Lower leg skin (tissue), 4 donors: ENCODE data around the gene UBA1. TPM values are rescaled to one million over a fixed set of nuclear protein-coding genes. Genes with fewer than 3 reads are reported as not detected.

Experiments used
- DNase-seq, 2 donors: peaks; one replicate each; pipeline ENCODE4 v3.0.0-alpha.2; 2019; ENCODE audit warnings: low spot score in 2 of 2
- H3K4me3 ChIP-seq: fragments of 200-600 bp; sonication (generic); 2 replicates; pipeline ENCODE4 v1.5.1; 2017; ENCODE audit warnings: mild to moderate bottlenecking, low read depth; ENCODE audit not compliant: poor library complexity, severe bottlenecking
- CTCF ChIP-seq, 3 donors: fragments of 450-650 bp; IDR thresholded peaks; one replicate each; pipeline ENCODE4 v1.5.1; 2016; ENCODE audit warnings: antibody characterized with exemption in 3 of 3, mild to moderate bottlenecking in 3 of 3, moderate library complexity in 2 of 3
- POLR2A ChIP-seq, 2 donors: fragments of 450-650 bp; IDR thresholded peaks; one replicate each; pipeline ENCODE4 v1.6.1; 2016 to 2017; ENCODE audit warnings: antibody characterized with exemption in 2 of 2, mild to moderate bottlenecking in 1 of 2, moderate library complexity in 1 of 2
- WGBS, 2 donors: methylation state at CpG; one replicate each; pipeline ENCODE4 v1.1.5; 2018; 5-methylcytosine and 5-hydroxymethylcytosine counted together
- intact Hi-C: fragments of 100-400 bp; cut with DNase I; formaldehyde crosslinking; loops from one replicate; pipeline ENCODE4 v1.15.0; 2023; ENCODE audit warnings: low total_unique reads
- total RNA-seq, 4 donors: library from RNA; depleted of rRNA; stranded (reverse); fragments of >200 nt; gene quantifications; one replicate each; pipeline ENCODE4 v1.1.0, GENCODE V29; 2016

The UBA1 gene
- total RNA-seq, 4 donors from 2014 or later, result 112 to 159 (median 121) TPM

GRCh38 chrX:47176101-47176740 lies 17.4 kb upstream of the UBA1 start:
- intact Hi-C loops, result no loop called here

DNA sequence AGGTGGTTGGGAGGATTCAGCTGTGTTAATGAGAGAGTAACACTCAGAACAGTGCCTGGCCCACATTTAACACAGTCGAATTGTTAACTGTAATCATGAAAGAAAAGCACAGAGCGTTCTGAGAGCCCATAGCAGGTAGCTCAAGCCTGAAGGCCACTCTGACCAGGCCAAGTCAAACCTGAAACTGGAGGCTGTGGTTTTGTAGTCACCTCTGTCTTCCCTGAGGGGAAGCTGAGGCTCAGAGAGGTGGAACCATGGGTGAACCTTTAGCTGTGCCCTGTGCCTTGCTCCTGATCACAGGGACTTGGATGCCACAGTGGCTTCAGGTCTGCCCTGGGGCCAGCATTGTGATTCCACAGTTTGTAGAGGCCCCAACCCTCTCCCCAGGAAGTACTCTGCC lies 16.6 kb upstream of the UBA1 start:
- intact Hi-C loops, result no loop called here
- 74 to 90% methylated on average over 2 of the region's 2 CpGs for WGBS, 2 donors
- no peak for TF ChIP-seq CTCF (IDR thresholded peaks at IDR 0.05)
- TF ChIP-seq POLR2A (IDR thresholded peaks at IDR 0.05), result no peak
- peak in 1 of 2 donors; percentile 48 for DNase-seq
- H3K4me3 ChIP-seq, result no peak overlapping the region

More at GRCh38 chrX:47176101-47176740, 17.4 kb upstream of the UBA1 start:
- H3K4me3 ChIP-seq, result no peak overlapping the region
- TF ChIP-seq CTCF (IDR thresholded peaks at IDR 0.05) (no peak), POLR2A (IDR thresholded peaks at IDR 0.05) (no peak)
- DNase-seq, result peak in 1 of 2 donors; percentile 72
- WGBS, 2 donors, result 81 to 96% methylated on average over 13 to 23 of the region's 23 CpGs

GRCh38 chrX:47178337-47178736 lies 15.3 kb upstream of the UBA1 start:
- no peak overlapping the region for H3K4me3 ChIP-seq
- WGBS, 2 donors, result 85 to 91% methylated on average over 4 to 5 of the region's 5 CpGs
- no peak for DNase-seq
- no peak for TF ChIP-seq CTCF (IDR thresholded peaks at IDR 0.05)
- TF ChIP-seq POLR2A (IDR thresholded peaks at IDR 0.05), result no peak
- intact Hi-C loops, result no loop called here

GRCh38 chrX:47179221-47179927 lies 14.3 kb upstream of the UBA1 start:
- 33 to 52% methylated on average over 10 to 12 of the region's 14 CpGs for WGBS, 2 donors
- no peak for DNase-seq
- no peak overlapping the region for H3K4me3 ChIP-seq
- no peak for TF ChIP-seq POLR2A (IDR thresholded peaks at IDR 0.05)
- no peak for TF ChIP-seq CTCF (IDR thresholded peaks at IDR 0.05)
- intact Hi-C loops, result no loop called here

GRCh38 chrX:47179928-47180255 lies 13.7 kb upstream of the UBA1 start:
- DNase-seq, result no peak
- no peak for TF ChIP-seq CTCF (IDR thresholded peaks at IDR 0.05)
- TF ChIP-seq POLR2A (IDR thresholded peaks at IDR 0.05), result no peak
- WGBS, 2 donors, result 94 to 100% methylated on average over 6 to 18 of the region's 18 CpGs
- no peak overlapping the region for H3K4me3 ChIP-seq
- intact Hi-C loops, result no loop called here
